ENCODE measurements around the gene ROPN1.
A peak's percentile ranks its signal among the peaks of the same experiment; 100 is the strongest.

ROPN1 gene

GRCh38 chr3:123947482-123947881 is 44.4 kb downstream of the ROPN1 start:
- Histone ChIP-seq H4K20me1 (ENCODE audit: insufficient read depth, low read length) (no peaks in the 10 kb centered on the region), H3K4me2 (ENCODE audit: low read length) (no peak overlapping the region), H3K9me3 (ENCODE audit: low read length) (no peaks in the 10 kb centered on the region), H3F3A (ENCODE audit: insufficient read depth, low read length) (no peaks in the 10 kb centered on the region), H3K9me2 (ENCODE audit: low read depth, low read length) (no peaks in the 10 kb centered on the region), H2AFZ (ENCODE audit: low read length) (no peak overlapping the region), H3K36me3 (ENCODE audit: insufficient read depth, low read length) (peaks cover 85% of the 10 kb centered on the region), H3K4me1 (ENCODE audit: insufficient read depth, low read length, severe bottlenecking) (no peaks in the 10 kb centered on the region), H3K9ac (ENCODE audit: low read length) (no peak overlapping the region), H3K27ac (ENCODE audit: low read depth, low read length, poor library complexity, severe bottlenecking) (no peak overlapping the region), H3K4me3 (ENCODE audit: low read depth, low read length, poor library complexity, severe bottlenecking) (no peak overlapping the region), H3K27me3 (ENCODE audit: insufficient read depth, low read length) (no peaks in the 10 kb centered on the region), H3K79me2 (ENCODE audit: insufficient read depth, low read length) (no peaks in the 10 kb centered on the region; the same call in 1 of the 2 replicates)
- TF ChIP-seq EZH2 (IDR thresholded peaks at IDR 0.05; ENCODE audit: borderline replicate concordance, low read length), result no peak
- TF ChIP-seq CTCF (IDR thresholded peaks at IDR 0.05; ENCODE audit: low read length), result no peak

- TF ChIP-seq EZH2 (IDR thresholded peaks at IDR 0.05; ENCODE audit: borderline replicate concordance, low read length) (no peak), CTCF (IDR thresholded peaks at IDR 0.05; ENCODE audit: low read length) (no peak)
- peaks cover 69% of the 10 kb centered on the region for H3K36me3 ChIP-seq (ENCODE audit: insufficient read depth, low read length)
- no peak overlapping the region for H3K9ac ChIP-seq (ENCODE audit: low read length)
- no peaks in the 10 kb centered on the region for H3K27me3 ChIP-seq (ENCODE audit: insufficient read depth, low read length)
- no peaks in the 10 kb centered on the region for H3K4me1 ChIP-seq (ENCODE audit: insufficient read depth, low read length, severe bottlenecking)
- no peaks in the 10 kb centered on the region for H3F3A ChIP-seq (ENCODE audit: insufficient read depth, low read length)
- no peak overlapping the region for H2AFZ ChIP-seq (ENCODE audit: low read length)
- no peaks in the 10 kb centered on the region for H4K20me1 ChIP-seq (ENCODE audit: insufficient read depth, low read length)
- no peak overlapping the region for H3K4me3 ChIP-seq (ENCODE audit: low read depth, low read length, poor library complexity, severe bottlenecking)
- no peaks in the 10 kb centered on the region for H3K9me3 ChIP-seq (ENCODE audit: low read length)
- H3K4me2 ChIP-seq (ENCODE audit: low read length), result no peak overlapping the region
- no peaks in the 10 kb centered on the region for H3K9me2 ChIP-seq (ENCODE audit: low read depth, low read length)
- H3K27ac ChIP-seq (ENCODE audit: low read depth, low read length, poor library complexity, severe bottlenecking), result no peak overlapping the region
- no peaks in the 10 kb centered on the region for H3K79me2 ChIP-seq (ENCODE audit: insufficient read depth, low read length)
These were observed 50.4 kb downstream of the ROPN1 start for GRCh38 chr3:123941542-123941941.

GRCh38 chr3:123941121-123941520 is 50.8 kb downstream of the ROPN1 start:
- Histone ChIP-seq H4K20me1 (ENCODE audit: insufficient read depth, low read length) (no peaks in the 10 kb centered on the region), H3K4me2 (ENCODE audit: low read length) (no peak overlapping the region), H2AFZ (ENCODE audit: low read length) (no peak overlapping the region), H3K79me2 (ENCODE audit: insufficient read depth, low read length) (no peaks in the 10 kb centered on the region), H3K9me2 (ENCODE audit: low read depth, low read length) (no peaks in the 10 kb centered on the region), H3K36me3 (ENCODE audit: insufficient read depth, low read length) (peaks cover 68% of the 10 kb centered on the region), H3K4me3 (ENCODE audit: low read depth, low read length, poor library complexity, severe bottlenecking) (no peak overlapping the region), H3F3A (ENCODE audit: insufficient read depth, low read length) (no peaks in the 10 kb centered on the region), H3K9me3 (ENCODE audit: low read length) (no peaks in the 10 kb centered on the region), H3K9ac (ENCODE audit: low read length) (no peak overlapping the region), H3K4me1 (ENCODE audit: insufficient read depth, low read length, severe bottlenecking) (no peaks in the 10 kb centered on the region), H3K27me3 (ENCODE audit: insufficient read depth, low read length) (no peaks in the 10 kb centered on the region), H3K27ac (ENCODE audit: low read depth, low read length, poor library complexity, severe bottlenecking) (no peak overlapping the region)
- peak; percentile 30; the same call in 1 of the 2 replicates for TF ChIP-seq CTCF (IDR thresholded peaks at IDR 0.05; ENCODE audit: low read length)
- no peak for TF ChIP-seq EZH2 (IDR thresholded peaks at IDR 0.05; ENCODE audit: borderline replicate concordance, low read length)
